HepG2 (cell line): ENCODE data around the gene ITCH. TPM values are rescaled to one million over a fixed set of nuclear protein-coding genes. Genes with fewer than 3 reads are reported as not detected.
A peak's percentile ranks its signal among the peaks of the same experiment; 100 is the strongest.

Experiments used
- DBP ChIP-seq: sonication (generic); formaldehyde crosslinking; IDR thresholded peaks from 2 replicates; pipeline ENCODE4 v1.4.0; 2020; ENCODE audit warnings: missing genetic modification reagents; ENCODE audit errors: not compliant biosample characterization
- FOXP1 ChIP-seq, 2 experiments: fragments of 450-650 bp in 1 of 2; IDR thresholded peaks; 2 replicates each; pipeline ENCODE4 v1.6.1; 2017 to 2018; ENCODE audit warnings: antibody characterized with exemption in 1 of 2
- GZF1 ChIP-seq: sonication (generic); formaldehyde crosslinking; IDR thresholded peaks from 2 replicates; pipeline ENCODE4 v1.5.1; 2020; ENCODE audit warnings: mild to moderate bottlenecking, missing genetic modification reagents
- ISX ChIP-seq: sonication (generic); formaldehyde crosslinking; conservative IDR thresholded peaks from 2 replicates; pipeline ENCODE4 v1.5.0; 2020; ENCODE audit warnings: missing genetic modification reagents
- MED1 ChIP-seq: sonication (generic); formaldehyde crosslinking; IDR thresholded peaks from 2 replicates; pipeline ENCODE4 v1.4.0; 2020; ENCODE audit warnings: missing genetic modification reagents
- NCOA2 ChIP-seq: sonication (generic); formaldehyde crosslinking; IDR thresholded peaks from 2 replicates; pipeline ENCODE4 v1.8.0; 2022; ENCODE audit warnings: inconsistent platforms
- SNRNP70 ChIP-seq: fragments of 200-400 bp; formaldehyde crosslinking; IDR thresholded peaks from 2 replicates; pipeline ENCODE4 v1.6.1; 2017; ENCODE audit warnings: mild to moderate bottlenecking, low read depth, low read length, moderate library complexity
- SOX13 ChIP-seq, 3 experiments: fragments of 450-650 bp in 1 of 3; sonication (generic) in 1 of 3; formaldehyde crosslinking in 1 of 3; IDR thresholded peaks in 2 of 3; conservative IDR thresholded peaks in 1 of 3; 2 replicates each; pipeline versions ENCODE4 v1.5.0 to v1.6.1; 2016 to 2020; ENCODE audit warnings: antibody characterized with exemption in 1 of 3, mild to moderate bottlenecking in 1 of 3, missing compliant biosample characterization in 1 of 3, missing genetic modification reagents in 1 of 3, moderate library complexity in 1 of 3
- SSRP1 ChIP-seq: IDR thresholded peaks from 2 replicates; pipeline ENCODE4 v1.6.1; 2016; ENCODE audit warnings: control low read depth
- ZBTB44 ChIP-seq: sonication (generic); formaldehyde crosslinking; IDR thresholded peaks from 2 replicates; pipeline ENCODE4 v1.4.0; 2020; ENCODE audit warnings: missing genetic modification reagents
- ZHX2 ChIP-seq, 2 experiments: sonication (generic) in 1 of 2; formaldehyde crosslinking in 1 of 2; IDR thresholded peaks; 2 replicates each; pipeline versions ENCODE4 v1.6.1 to v1.9.0; 2014 to 2022; ENCODE audit warnings: antibody characterized with exemption in 1 of 2, borderline replicate concordance in 1 of 2, inconsistent platforms in 1 of 2, low read depth in 1 of 2, missing genetic modification reagents in 1 of 2
- ZNF160 ChIP-seq: sonication (generic); formaldehyde crosslinking; IDR thresholded peaks from 2 replicates; pipeline ENCODE4 v1.8.0; 2022; ENCODE audit warnings: mild to moderate bottlenecking, inconsistent platforms, missing genetic modification reagents
- ZNF362 ChIP-seq: sonication (generic); formaldehyde crosslinking; IDR thresholded peaks from 2 replicates; pipeline ENCODE4 v1.4.0; 2020; ENCODE audit warnings: missing genetic modification reagents, mild to moderate bottlenecking, borderline replicate concordance
- ZNF569 ChIP-seq: sonication (generic); formaldehyde crosslinking; IDR thresholded peaks from 2 replicates; pipeline ENCODE4 v1.5.0; 2020; ENCODE audit warnings: mild to moderate bottlenecking, missing genetic modification reagents, moderate library complexity, borderline replicate concordance
- ZNF781 ChIP-seq: sonication (generic); formaldehyde crosslinking; IDR thresholded peaks from 2 replicates; pipeline ENCODE4 v1.5.1; 2020; ENCODE audit warnings: borderline replicate concordance, mild to moderate bottlenecking, missing genetic modification reagents; ENCODE audit errors: not compliant biosample characterization
- ZNF878 ChIP-seq: sonication (generic); formaldehyde crosslinking; IDR thresholded peaks from 2 replicates; pipeline ENCODE4 v1.8.1; 2023; ENCODE audit warnings: mild to moderate bottlenecking, missing genetic modification reagents, moderate library complexity
- polyA plus RNA-seq, 8 experiments: library from polyadenylated mRNA; depleted of rRNA in 3 of 8; stranded (reverse) in 7 of 8; unstranded in 1 of 8; fragments of >200 nt; fragmentation: Illumina TruSeq in 4 of 8; extraction: Trizol in 4 of 8; gene quantifications; 2 replicates each; pipeline versions ENCODE4 v1.2.1 to v1.2.3, GENCODE V29; 2011 to 2016; ENCODE audit warnings: low read depth in 4 of 8, missing spikeins in 1 of 8, mixed read lengths in 1 of 8; ENCODE audit not compliant: insufficient read depth in 1 of 8
- total RNA-seq, 5 experiments: library from RNA; depleted of rRNA; stranded (reverse); fragments of >200 nt; fragmentation: Illumina TruSeq; extraction: Trizol; gene quantifications; 2 replicates each; pipeline ENCODE4 v1.2.3, GENCODE V29; 2016; ENCODE audit warnings: low read depth in 1 of 5

ITCH gene
- total and polyA plus RNA-seq, 2 of the 13 experiments (the other 11 are each of a cell fraction or from before 2014, with no cell fraction given), result 20.5 to 112 TPM

- TF ChIP-seq ZHX2 (IDR thresholded peaks at IDR 0.05; ENCODE audit: low read depth), result 0 out of 2 replicates have a peak, but pooled peaks have one; percentile 10
- no peak for TF ChIP-seq ZHX2 (CRISPR knock-in tag; IDR thresholded peaks at IDR 0.05; ENCODE audit: borderline replicate concordance)
- no peak for TF ChIP-seq ZNF160 (CRISPR knock-in tag)
- no peak for TF ChIP-seq ZNF569 (CRISPR knock-in tag)
- TF ChIP-seq SSRP1 (CRISPR knock-in tag), result no peak
- peak; percentile 57; the same call in 1 of the 2 replicates for TF ChIP-seq ZNF878 (CRISPR knock-in tag)
- 0 out of 2 replicates have a peak, but pooled peaks have one; percentile 37 for TF ChIP-seq MED1 (CRISPR knock-in tag)
- no peak for TF ChIP-seq DBP (CRISPR knock-in tag)
- TF ChIP-seq GZF1, result no peak
- TF ChIP-seq SOX13 (IDR thresholded peaks at IDR 0.05), result no peak
- peak in 1 of 2 experiments; percentile 80; a peak in 2 of 4 replicates for TF ChIP-seq SOX13 (CRISPR knock-in tag; conservative IDR thresholded peaks at IDR 0.05 in 1 of 2, IDR thresholded peaks at IDR 0.05 in 1 of 2)
- TF ChIP-seq ZNF362 (CRISPR knock-in tag), result peak; percentile 63; the same call in 1 of the 2 replicates
- TF ChIP-seq ISX (CRISPR knock-in tag), result no peak
- no peak for TF ChIP-seq ZBTB44 (CRISPR knock-in tag)
- no peak; the same call in 1 of the 2 replicates for TF ChIP-seq NCOA2 (CRISPR knock-in tag)
- no peak for TF ChIP-seq FOXP1 (IDR thresholded peaks at IDR 0.05)
- peak; percentile 71; the same call in 1 of the 2 replicates for TF ChIP-seq FOXP1 (CRISPR knock-in tag; IDR thresholded peaks at IDR 0.05)
- TF ChIP-seq SNRNP70, result no peak
- no peak for TF ChIP-seq ZNF781 (CRISPR knock-in tag)
These were observed 44.2 kb upstream of the ITCH start (continued) for GRCh38 chr20:34318609-34319443.
